Motor neuron (in vitro differentiated cells): Measurements from ENCODE around the gene MAEL. TPM values are rescaled to one million over a fixed set of nuclear protein-coding genes. Genes with fewer than 3 reads are reported as not detected.

Experiments used
- ATAC-seq, 8 experiments: fragments of 200-7000 bp; cut with Tn5 transposase; replicated peaks in 6 of 8; 2 replicates each; pipeline ENCODE4 v1.8.0; 2021; ENCODE audit warnings: mild to moderate bottlenecking in 8 of 8, moderate library complexity in 8 of 8
- H3K27ac ChIP-seq, 2 donors: fragments of 250-450 bp; sonication (Bioruptor Pico); 2 replicates each; pipeline ENCODE4 v1.9.0; 2021; ENCODE audit warnings: antibody characterized with exemption in 2 of 2, mild to moderate bottlenecking in 2 of 2, moderate library complexity in 1 of 2
- H3K4me1 ChIP-seq, 2 donors: fragments of 250-450 bp; sonication (Bioruptor Pico); replicated peaks in 1 of 2; 2 replicates each; pipeline ENCODE4 v1.6.1; 2021; ENCODE audit warnings: antibody characterized with exemption in 2 of 2, mild to moderate bottlenecking in 2 of 2, moderate library complexity in 1 of 2
- H3K4me3 ChIP-seq, 5 donors: fragments of 250-450 bp; sonication (Bioruptor Pico); 2 replicates each; pipeline ENCODE4 v1.9.0; 2021; ENCODE audit warnings: antibody characterized with exemption in 5 of 5, mild to moderate bottlenecking in 5 of 5, moderate library complexity in 4 of 5
- WGBS, 10 experiments: fragments of 450-650 bp; shearing (Covaris generic); methylation state at CpG; one replicate each; pipeline ENCODE4 v1.0.0; 2022; 5-methylcytosine and 5-hydroxymethylcytosine counted together
- in situ Hi-C, 9 experiments: fragments of 400-800 bp; cut with MboI; loops; one replicate each; pipeline ENCODE4 v1.15.0; 2021; ENCODE audit warnings: low sequenced_read_pairs in 9 of 9, low pct_unique_long_range_greater_than_20kb in 2 of 9; ENCODE audit not compliant: unreplicated experiment in 9 of 9
- total RNA-seq, 8 experiments: library from RNA; unstranded; fragments of 300-600 nt; gene quantifications; 2 replicates each; pipeline versions ENCODE4 v1.2.3 to v1.2.4, GENCODE V29; 2022

Gene MAEL
- total RNA-seq, 8 experiments from 2014 or later: 0.27 to 1.6 (median 0.72) TPM; not detected in 2

- ATAC-seq: peak in 2 of 8 experiments; percentile 58 to 75
- Histone ChIP-seq H3K4me3 (no peak overlapping the region), H3K27ac (no peak overlapping the region), H3K4me1 (no peaks in the 10 kb centered on the region)
- WGBS, 10 experiments: 67 to 100% (median 100%) methylated on average over 1 of the region's 1 CpG; no CpG with 5 or more reads in 3 of the 10 experiments
- in situ Hi-C loops: no loop called here
These were observed 28.1 kb upstream of the MAEL start for GRCh38 chr1:166960858-166961474.

GRCh38 chr1:166969074-166969677, 19.9 kb upstream of the MAEL start:
- WGBS, 10 experiments: 0 to 99% (median 88%) methylated on average over 1 to 5 of the region's 5 CpGs; no CpG with 5 or more reads in 2 of the 10 experiments
- no peak for ATAC-seq
- in situ Hi-C loops: no loop called here
- H3K4me1 ChIP-seq: peaks cover 2 to 38% of the 10 kb centered on the region in 2 donors
- H3K4me3 ChIP-seq: no peak overlapping the region
- no peak overlapping the region for H3K27ac ChIP-seq

- in situ Hi-C loops: no loop called here
- no peak for ATAC-seq
- Histone ChIP-seq H3K4me3 (no peak overlapping the region), H3K4me1 (peaks cover 5 to 39% of the 10 kb centered on the region in 2 donors), H3K27ac (no peak overlapping the region)
- 23 to 100% (median 77%) methylated on average over 1 to 3 of the region's 3 CpGs; no CpG with 5 or more reads in 3 of the 10 experiments for WGBS, 10 experiments
These were observed 17.8 kb upstream of the MAEL start for GRCh38 chr1:166971252-166971651.

GRCh38 chr1:166972193-166972592, 16.9 kb upstream of the MAEL start:
- peak overlapping the region in 1 of 5 donors; percentile 75 for H3K4me3 ChIP-seq
- peaks cover 5 to 39% of the 10 kb centered on the region in 2 donors for H3K4me1 ChIP-seq
- WGBS, 10 experiments: 8 to 100% (median 75%) methylated on average over 1 to 3 of the region's 3 CpGs; no CpG with 5 or more reads in 1 of the 10 experiments
- no peak overlapping the region for H3K27ac ChIP-seq
- ATAC-seq: no peak
- in situ Hi-C loops: no loop called here

GRCh38 chr1:166972826-166973225, 16.3 kb upstream of the MAEL start:
- WGBS, 10 experiments: 0 to 41% (median 20%) methylated on average over 1 to 2 of the region's 2 CpGs; no CpG with 5 or more reads in 3 of the 10 experiments
- in situ Hi-C loops: no loop called here
- H3K27ac ChIP-seq: no peak overlapping the region
- peaks cover 5 to 36% of the 10 kb centered on the region in 2 donors for H3K4me1 ChIP-seq
- ATAC-seq: no peak
- peak overlapping the region in 2 of 5 donors; percentile 2 to 75 for H3K4me3 ChIP-seq

GRCh38 chr1:166974647-166975345, 14.3 kb upstream of the MAEL start:
- Histone ChIP-seq H3K4me3 (peak overlapping the region; percentile 48 to 75 (median 65)), H3K27ac (peak overlapping the region in 1 of 2 donors; percentile 0), H3K4me1 (peaks cover 5 to 32% of the 10 kb centered on the region in 2 donors)
- WGBS, 10 experiments: 0 to 6% (median 0%) methylated on average over 1 to 12 of the region's 17 CpGs; no CpG with 5 or more reads in 2 of the 10 experiments
- in situ Hi-C loops: no loop called here
- ATAC-seq: peak in 5 of 8 experiments; percentile 6 to 24 (median 22)

GRCh38 chr1:166975361-166976129, 13.5 kb upstream of the MAEL start, which contains the start of gene ILDR2:
Gene ILDR2 (minus strand): TSS chr1:166975540. CDS start chr1:166975268, 272 bp downstream.
- in situ Hi-C loops: no loop called here
- ATAC-seq: peak; percentile 76 to 95 (median 90)
- 0 to 5% (median 3%) methylated on average over 1 to 40 of the region's 97 CpGs; no CpG with 5 or more reads in 3 of the 10 experiments for WGBS, 10 experiments
- peak within 1 kb of the TSS in 1 of 2 donors; percentile 17 for H3K27ac ChIP-seq
- H3K4me1 ChIP-seq: peaks cover 6 to 31% of the 10 kb centered on the region in 2 donors
- peak within 1 kb of the TSS; percentile 48 to 75 (median 65) for H3K4me3 ChIP-seq

GRCh38 chr1:166977951-166978350, 11.1 kb upstream of the MAEL start:
- Histone ChIP-seq H3K4me3 (no peak overlapping the region), H3K27ac (no peak overlapping the region), H3K4me1 (peaks cover 11 to 18% of the 10 kb centered on the region in 2 donors)
- in situ Hi-C loops: no loop called here
- ATAC-seq: no peak
- 20 to 100% (median 92%) methylated on average over 1 to 2 of the region's 2 CpGs; no CpG with 5 or more reads in 2 of the 10 experiments for WGBS, 10 experiments

- H3K27ac ChIP-seq: no peak overlapping the region
- in situ Hi-C loops: no loop called here
- H3K4me3 ChIP-seq: no peak overlapping the region
- ATAC-seq: no peak
- whole genome bisulfite sequencing, 10 experiments: 0 to 100% (median 83%) methylated on average over 1 of the region's 1 CpG; no CpG with 5 or more reads in 3 of the 10 experiments
- peaks cover 10 to 11% of the 10 kb centered on the region in 2 donors for H3K4me1 ChIP-seq
These were observed 10.3 kb upstream of the MAEL start for GRCh38 chr1:166978821-166979220.

GRCh38 chr1:166980383-166980782, 8.7 kb upstream of the MAEL start:
- H3K4me3 ChIP-seq: no peak overlapping the region
- 0 to 90% (median 63%) methylated on average over 1 of the region's 1 CpG; no CpG with 5 or more reads in 5 of the 10 experiments for WGBS, 10 experiments
- in situ Hi-C loops: no loop called here
- H3K27ac ChIP-seq: no peak overlapping the region
- ATAC-seq: no peak
- peaks cover 6% of the 10 kb centered on the region in 2 donors for H3K4me1 ChIP-seq

- in situ Hi-C loops: no loop called here
- H3K27ac ChIP-seq: no peak overlapping the region
- ATAC-seq: peak in 5 of 8 experiments; percentile 54 to 80 (median 65)
- H3K4me3 ChIP-seq: no peak overlapping the region
- H3K4me1 ChIP-seq: peaks cover 6% of the 10 kb centered on the region in 2 donors
- WGBS, 10 experiments: 19 to 100% (median 40%) methylated on average over 1 to 3 of the region's 3 CpGs; no CpG with 5 or more reads in 1 of the 10 experiments
These were observed 8.3 kb upstream of the MAEL start for GRCh38 chr1:166980818-166981217.

- peaks cover 6% of the 10 kb centered on the region in 2 donors for H3K4me1 ChIP-seq
- whole genome bisulfite sequencing, 10 experiments: 22 to 100% (median 80%) methylated on average over 1 of the region's 1 CpG; no CpG with 5 or more reads in 5 of the 10 experiments
- no peak overlapping the region for H3K4me3 ChIP-seq
- in situ Hi-C loops: no loop called here
- H3K27ac ChIP-seq: no peak overlapping the region
- ATAC-seq: no peak
These were observed 7.5 kb upstream of the MAEL start for GRCh38 chr1:166981589-166981988.
